GM12878 (cell line): Measurements from ENCODE around the gene PMEL. TPM values are rescaled to one million over a fixed set of nuclear protein-coding genes. Genes with fewer than 3 reads are reported as not detected.

Source experiments
- CBX5 ChIP-seq: sonication (generic); IDR thresholded peaks from 2 replicates; pipeline ENCODE4 v1.6.1; 2016; ENCODE audit warnings: low read depth, moderate library complexity, mild to moderate bottlenecking, inconsistent platforms
- CHD4 ChIP-seq: fragments of 200-600 bp; sonication (generic); IDR thresholded peaks from 2 replicates; pipeline ENCODE4 v1.6.1; 2016; ENCODE audit warnings: mild to moderate bottlenecking
- EGR1 ChIP-seq, 2 experiments: IDR thresholded peaks; 1 replicate in 1 of 2; 2 replicates in 1 of 2; pipeline ENCODE4 v1.6.1; 2011 to 2012; ENCODE audit warnings: low read depth in 2 of 2, low read length in 2 of 2, borderline replicate concordance in 1 of 2, mild to moderate bottlenecking in 1 of 2, moderate library complexity in 1 of 2
- EP300 ChIP-seq, 2 experiments: fragments of 150-350 bp in 1 of 2; IDR thresholded peaks; 2 replicates each; pipeline ENCODE4 v1.6.1; 2011 to 2012; ENCODE audit warnings: low read depth in 2 of 2, low read length in 2 of 2, borderline replicate concordance in 1 of 2, improper control_type of control experiment in 1 of 2, inconsistent platforms in 1 of 2; ENCODE audit not compliant: control insufficient read depth in 1 of 2
- FOXK2 ChIP-seq: fragments of 450-650 bp; IDR thresholded peaks from 2 replicates; pipeline ENCODE4 v1.6.1; 2017; ENCODE audit warnings: mild to moderate bottlenecking, moderate library complexity
- FOXM1 ChIP-seq: IDR thresholded peaks from 2 replicates; pipeline ENCODE4 v1.6.1; 2012; ENCODE audit warnings: low read depth, mild to moderate bottlenecking, inconsistent platforms, low read length, moderate library complexity
- HCFC1 ChIP-seq: fragments of 150-350 bp; IDR thresholded peaks from 2 replicates; pipeline ENCODE4 v1.6.1; 2014; ENCODE audit warnings: low read length
- HDGF ChIP-seq: fragments of 450-650 bp; IDR thresholded peaks from 2 replicates; pipeline ENCODE4 v1.6.1; 2016; ENCODE audit warnings: antibody characterized with exemption
- IKZF1 ChIP-seq: fragments of 450-650 bp; conservative IDR thresholded peaks from 2 replicates; pipeline ENCODE4 v1.6.1; 2017; ENCODE audit warnings: antibody characterized with exemption, mild to moderate bottlenecking
- IKZF2 ChIP-seq, 2 experiments: fragments of 450-650 bp; IDR thresholded peaks; 2 replicates each; pipeline ENCODE4 v1.6.1; 2017; ENCODE audit warnings: mild to moderate bottlenecking in 2 of 2, moderate library complexity in 2 of 2
- NFIC ChIP-seq: IDR thresholded peaks from 2 replicates; pipeline ENCODE4 v1.6.1; 2012; ENCODE audit warnings: low read depth, mild to moderate bottlenecking, inconsistent platforms, low read length, moderate library complexity
- NR2C1 ChIP-seq: fragments of 450-650 bp; IDR thresholded peaks from 2 replicates; pipeline ENCODE4 v1.6.1; 2017; ENCODE audit warnings: antibody characterized with exemption, mild to moderate bottlenecking, moderate library complexity
- NRF1 ChIP-seq: conservative IDR thresholded peaks from 2 replicates; pipeline ENCODE4 v1.6.1; 2011; ENCODE audit warnings: mild to moderate bottlenecking, low read depth, low read length, improper control_type of control experiment
- PAX8 ChIP-seq: fragments of 450-650 bp; IDR thresholded peaks from 2 replicates; pipeline ENCODE4 v1.6.1; 2017; ENCODE audit warnings: mild to moderate bottlenecking, moderate library complexity
- POLR2A ChIP-seq: IDR thresholded peaks from 2 replicates; pipeline ENCODE4 v1.6.1; 2011; ENCODE audit warnings: low read depth, mild to moderate bottlenecking, low read length
- POLR2AphosphoS2 ChIP-seq: IDR thresholded peaks from 2 replicates; pipeline ENCODE4 v1.6.1; 2011; ENCODE audit warnings: low read depth, mild to moderate bottlenecking, low read length, improper control_type of control experiment, moderate library complexity
- SIX5 ChIP-seq: IDR thresholded peaks from 2 replicates; pipeline ENCODE4 v1.6.1; 2011; ENCODE audit warnings: mild to moderate bottlenecking, low read depth, low read length, moderate library complexity; ENCODE audit not compliant: severe bottlenecking
- WRNIP1 ChIP-seq: IDR thresholded peaks from 2 replicates; pipeline ENCODE4 v1.6.1; 2011; ENCODE audit warnings: low read depth, low read length, improper control_type of control experiment, borderline replicate concordance
- ZNF207 ChIP-seq: fragments of 450-650 bp; IDR thresholded peaks from 2 replicates; pipeline ENCODE4 v1.6.1; 2014; ENCODE audit warnings: antibody characterized with exemption, mild to moderate bottlenecking, borderline replicate concordance
- ZSCAN29 ChIP-seq: fragments of 450-650 bp; IDR thresholded peaks from 2 replicates; pipeline ENCODE4 v1.6.1; 2017; ENCODE audit warnings: mild to moderate bottlenecking, moderate library complexity
- polyA plus RNA-seq, 11 experiments: library from polyadenylated mRNA; depleted of rRNA in 4 of 11; unstranded in 6 of 11; stranded (reverse) in 5 of 11; fragments of >200 nt; fragmentation: Nextera tagmentation in 4 of 11; fragmentation: Illumina TruSeq in 1 of 11; extraction: Ambion mirVana in 4 of 11; extraction: Trizol in 1 of 11; gene quantifications; 1 replicate in 1 of 11; 2 replicates in 10 of 11; pipeline versions ENCODE4 v1.2.1 to v1.2.3, GENCODE V29; 2011 to 2016; ENCODE audit warnings: inconsistent platforms in 2 of 11, missing spikeins in 2 of 11, low read depth in 1 of 11
- total RNA-seq, 4 experiments: library from RNA; depleted of rRNA in 3 of 4; stranded (reverse); fragments of >200 nt in 3 of 4; fragmentation: Illumina TruSeq in 1 of 4; extraction: Trizol in 1 of 4; gene quantifications; 2 replicates each; pipeline versions ENCODE4 v1.2.1 to v1.2.3, GENCODE V29; 2013 to 2021
- TF ChIP-seq, protein P1 (sequence below): fragments of 450-650 bp; IDR thresholded peaks from 2 replicates; pipeline ENCODE4 v1.6.1; 2018; ENCODE audit warnings: borderline replicate concordance, mild to moderate bottlenecking; ENCODE audit not compliant: partially characterized antibody
- TF ChIP-seq, protein P2 (sequence below): IDR thresholded peaks from 2 replicates; pipeline ENCODE4 v1.6.1; 2011; ENCODE audit warnings: low read depth, mild to moderate bottlenecking, low read length, moderate library complexity, borderline replicate concordance; ENCODE audit errors: extremely low read depth
- TF ChIP-seq, protein P3 (sequence below): fragments of 450-650 bp; IDR thresholded peaks from 2 replicates; pipeline ENCODE4 v1.6.1; 2017; ENCODE audit warnings: mild to moderate bottlenecking

PMEL gene
- total and polyA plus RNA-seq, 10 of the 15 experiments (the other 5 are each of a cell fraction or from before 2014, with no cell fraction given) = 0.32 to 1.6 (median 0.56) TPM

DNA sequence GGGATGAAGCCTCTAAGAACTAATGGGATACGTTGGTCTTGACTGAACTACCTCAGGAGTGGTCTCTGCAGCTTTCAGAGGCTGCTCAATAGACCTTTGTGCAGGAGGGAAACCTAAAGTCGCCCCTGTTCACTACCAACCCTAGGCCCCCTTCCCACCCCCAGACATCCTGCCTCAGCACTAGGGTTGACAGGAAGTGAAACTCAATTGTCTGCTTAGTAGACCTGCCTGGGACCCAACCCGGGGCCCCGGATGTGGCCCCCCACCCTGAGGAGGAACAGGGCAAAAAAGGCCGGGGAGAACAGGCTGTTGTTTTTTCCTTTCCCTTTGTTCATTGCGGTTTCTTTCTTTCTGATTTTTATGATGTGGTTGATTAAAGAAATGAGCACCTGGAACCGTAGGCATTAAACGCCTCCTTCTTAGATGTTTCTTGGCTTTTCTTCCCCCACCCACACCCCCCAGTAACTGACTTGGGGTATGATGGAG, 36.5 kb downstream of the PMEL start (continued):
- TF ChIP-seq ZNF207 (no peak), IKZF2 (IDR thresholded peaks at IDR 0.05) (peak; percentile 82 to 87; a peak in 3 of 4 replicates), CBX5 (peak; percentile 76; the same call in 1 of the 2 replicates), WRNIP1 (no peak), NFIC (peak; percentile 93), ZSCAN29 (no peak), NR2C1 (peak; percentile 49; the same call in 1 of the 2 replicates), EP300 (IDR thresholded peaks at IDR 0.05; ENCODE audit: borderline replicate concordance in 1 of 2, control insufficient read depth in 1 of 2, low read depth in 2 of 2, low read length in 2 of 2) (peak in 1 of 2 experiments; percentile 55; a peak in 2 of 4 replicates), POLR2A (peak; percentile 72), POLR2AphosphoS2 (no peak), CHD4 (no peak), HDGF (no peak), FOXM1 (peak; percentile 81; the same call in 1 of the 2 replicates), FOXK2 (no peak), NRF1 (no peak), SIX5 (no peak), IKZF1 (peak; percentile 85), HCFC1 (no peak), PAX8 (no peak), EGR1 (IDR thresholded peaks at IDR 0.05; ENCODE audit: borderline replicate concordance in 1 of 2, low read depth in 2 of 2, low read length in 2 of 2) (peak in 1 of 2 experiments; percentile 75; a peak in 2 of 3 replicates)
- TF ChIP-seq, protein P1, sequence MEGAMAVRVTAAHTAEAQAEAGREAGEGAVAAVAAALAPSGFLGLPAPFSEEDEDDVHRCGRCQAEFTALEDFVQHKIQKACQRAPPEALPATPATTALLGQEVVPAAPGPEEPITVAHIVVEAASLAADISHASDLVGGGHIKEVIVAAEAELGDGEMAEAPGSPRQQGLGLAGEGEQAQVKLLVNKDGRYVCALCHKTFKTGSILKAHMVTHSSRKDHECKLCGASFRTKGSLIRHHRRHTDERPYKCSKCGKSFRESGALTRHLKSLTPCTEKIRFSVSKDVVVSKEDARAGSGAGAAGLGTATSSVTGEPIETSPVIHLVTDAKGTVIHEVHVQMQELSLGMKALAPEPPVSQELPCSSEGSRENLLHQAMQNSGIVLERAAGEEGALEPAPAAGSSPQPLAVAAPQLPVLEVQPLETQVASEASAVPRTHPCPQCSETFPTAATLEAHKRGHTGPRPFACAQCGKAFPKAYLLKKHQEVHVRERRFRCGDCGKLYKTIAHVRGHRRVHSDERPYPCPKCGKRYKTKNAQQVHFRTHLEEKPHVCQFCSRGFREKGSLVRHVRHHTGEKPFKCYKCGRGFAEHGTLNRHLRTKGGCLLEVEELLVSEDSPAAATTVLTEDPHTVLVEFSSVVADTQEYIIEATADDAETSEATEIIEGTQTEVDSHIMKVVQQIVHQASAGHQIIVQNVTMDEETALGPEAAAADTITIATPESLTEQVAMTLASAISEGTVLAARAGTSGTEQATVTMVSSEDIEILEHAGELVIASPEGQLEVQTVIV = no peak
- TF ChIP-seq, protein P2, sequence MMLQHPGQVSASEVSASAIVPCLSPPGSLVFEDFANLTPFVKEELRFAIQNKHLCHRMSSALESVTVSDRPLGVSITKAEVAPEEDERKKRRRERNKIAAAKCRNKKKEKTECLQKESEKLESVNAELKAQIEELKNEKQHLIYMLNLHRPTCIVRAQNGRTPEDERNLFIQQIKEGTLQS = no peak
- TF ChIP-seq, protein P3, sequence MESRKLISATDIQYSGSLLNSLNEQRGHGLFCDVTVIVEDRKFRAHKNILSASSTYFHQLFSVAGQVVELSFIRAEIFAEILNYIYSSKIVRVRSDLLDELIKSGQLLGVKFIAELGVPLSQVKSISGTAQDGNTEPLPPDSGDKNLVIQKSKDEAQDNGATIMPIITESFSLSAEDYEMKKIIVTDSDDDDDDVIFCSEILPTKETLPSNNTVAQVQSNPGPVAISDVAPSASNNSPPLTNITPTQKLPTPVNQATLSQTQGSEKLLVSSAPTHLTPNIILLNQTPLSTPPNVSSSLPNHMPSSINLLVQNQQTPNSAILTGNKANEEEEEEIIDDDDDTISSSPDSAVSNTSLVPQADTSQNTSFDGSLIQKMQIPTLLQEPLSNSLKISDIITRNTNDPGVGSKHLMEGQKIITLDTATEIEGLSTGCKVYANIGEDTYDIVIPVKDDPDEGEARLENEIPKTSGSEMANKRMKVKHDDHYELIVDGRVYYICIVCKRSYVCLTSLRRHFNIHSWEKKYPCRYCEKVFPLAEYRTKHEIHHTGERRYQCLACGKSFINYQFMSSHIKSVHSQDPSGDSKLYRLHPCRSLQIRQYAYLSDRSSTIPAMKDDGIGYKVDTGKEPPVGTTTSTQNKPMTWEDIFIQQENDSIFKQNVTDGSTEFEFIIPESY = no peak
